ENCODE results near the gene KRTAP3-3.

DNA sequence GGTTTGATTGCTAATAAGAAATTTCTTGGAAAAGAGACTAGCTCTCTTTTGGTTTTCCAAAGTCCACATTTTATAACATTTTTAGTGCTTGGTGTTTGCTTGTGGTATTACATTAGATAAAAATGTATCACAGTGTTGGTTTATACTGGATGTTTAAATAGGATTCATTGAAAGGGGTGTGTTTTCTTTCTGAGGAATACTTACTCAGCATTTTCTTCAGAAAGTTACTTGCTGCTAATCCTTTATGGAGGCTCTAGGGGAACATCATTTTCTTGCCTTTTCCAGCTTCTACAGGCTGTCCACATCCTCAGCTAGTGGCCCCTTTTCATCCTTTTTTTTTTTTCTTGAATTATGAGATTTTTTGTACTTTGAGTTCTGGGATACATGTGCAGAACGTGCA, 26.4 kb downstream of the KRTAP3-3 start:
- TF ChIP-seq ZNF274 (IDR thresholded peaks at IDR 0.05; ENCODE audit: low read depth, low read length) (no peak), SUZ12 (IDR thresholded peaks at IDR 0.05; ENCODE audit: extremely low read depth, insufficient read depth, insufficient read length) (no peak)
